ENCODE measurements around the gene B4GALT7.

DNA sequence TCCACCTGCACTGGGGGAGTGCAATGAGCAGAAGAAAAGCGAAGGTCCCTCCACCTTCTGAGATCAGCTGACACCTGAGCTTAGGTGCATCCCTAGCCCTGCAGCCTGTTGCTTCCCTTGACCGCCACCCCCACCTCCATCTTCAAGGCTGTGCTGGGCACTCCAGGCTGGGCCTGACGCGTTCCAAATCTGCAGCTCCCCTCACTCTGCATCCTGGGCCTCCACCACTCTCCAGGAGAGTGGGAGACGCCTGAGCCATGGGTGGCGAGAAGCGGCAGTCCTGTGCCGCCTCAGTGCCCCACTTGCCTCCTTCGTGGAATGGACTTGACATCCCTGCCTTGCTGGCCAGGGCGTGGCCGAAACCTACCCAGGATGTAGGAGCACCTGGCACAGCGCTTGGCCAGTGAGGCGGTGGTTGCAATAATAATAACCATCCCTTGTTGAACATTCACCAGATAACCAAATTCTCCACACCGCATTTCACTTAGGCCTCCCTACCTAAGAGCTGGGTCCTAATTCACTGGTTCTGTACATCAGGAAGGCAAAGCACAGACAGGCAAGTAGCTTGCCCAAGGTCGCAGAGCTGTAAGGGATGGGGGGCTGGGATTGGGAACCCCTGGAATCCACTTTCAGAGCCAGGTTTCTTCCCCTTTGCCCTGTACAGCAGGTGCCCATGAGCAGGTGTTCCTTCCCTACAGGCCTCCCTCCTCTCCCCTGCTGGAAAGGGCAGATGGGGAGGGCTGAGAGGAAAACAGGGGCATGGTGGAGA lies 11.7 kb downstream of the B4GALT7 start:
- TF ChIP-seq CTCF (IDR thresholded peaks at IDR 0.05; ENCODE audit: low read depth, low read length, missing input control): no peak
- TF ChIP-seq SP1 (IDR thresholded peaks at IDR 0.05): no peak
- TF ChIP-seq REST (IDR thresholded peaks at IDR 0.05): no peak
- TF ChIP-seq TAF1 (conservative IDR thresholded peaks at IDR 0.05): no peak
- TF ChIP-seq RAD21 (IDR thresholded peaks at IDR 0.05): no peak
- no peak for TF ChIP-seq ATF3 (IDR thresholded peaks at IDR 0.05)
- TF ChIP-seq, protein P1, sequence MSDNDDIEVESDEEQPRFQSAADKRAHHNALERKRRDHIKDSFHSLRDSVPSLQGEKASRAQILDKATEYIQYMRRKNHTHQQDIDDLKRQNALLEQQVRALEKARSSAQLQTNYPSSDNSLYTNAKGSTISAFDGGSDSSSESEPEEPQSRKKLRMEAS (IDR thresholded peaks at IDR 0.05): no peak
- TF ChIP-seq YY1 (IDR thresholded peaks at IDR 0.05): no peak
- no peak for TF ChIP-seq GABPA (IDR thresholded peaks at IDR 0.05 in 1 of 2, conservative IDR thresholded peaks at IDR 0.05 in 1 of 2)
- no peak for TF ChIP-seq JUND (IDR thresholded peaks at IDR 0.05)
- no peak for TF ChIP-seq EGR1 (IDR thresholded peaks at IDR 0.05; ENCODE audit: low read depth in 2 of 2)

Data from liver (tissue), 3 donors.